ENCODE measurements around the gene MLH3. TPM values are rescaled to one million over a fixed set of nuclear protein-coding genes. Genes with fewer than 3 reads are reported as not detected.

MLH3 gene
- polyA plus RNA-seq, 3 donors: 3.4 to 6.3 (median 5.1) TPM

- H3K9ac ChIP-seq (ENCODE audit: insufficient read depth, low read length, poor library complexity, severe bottlenecking): no peak overlapping the region
- no peak overlapping the region for H3K4me3 ChIP-seq (replicated peaks in 1 of 3; ENCODE audit: low read depth in 2 of 3, low read length in 3 of 3)
- Mint-ChIP-seq H3K36me3 (peaks cover 43 to 61% of the 10 kb centered on the region in 2 donors), H3K4me3 (no peak overlapping the region), H3K27me3 (ENCODE audit: low read depth in 3 of 3) (no peaks in the 10 kb centered on the region), H3K9me3 (no peaks in the 10 kb centered on the region), H3K27ac (peak overlapping the region in 1 of 7 donors; percentile 8), H3K4me1 (peaks cover 6% of the 10 kb centered on the region)
- H3K4me2 ChIP-seq (replicated peaks; ENCODE audit: extremely low read depth, low read length, poor library complexity, severe bottlenecking): no peak overlapping the region
- H3K9me3 ChIP-seq (replicated peaks in 1 of 2; ENCODE audit: control insufficient read depth in 1 of 2, insufficient read depth in 1 of 2, low read length in 2 of 2): no peaks in the 10 kb centered on the region
- intact Hi-C loops (cut with micrococcal nuclease): no loop called here
- H2AFZ ChIP-seq (ENCODE audit: insufficient read depth, low read depth, low read length, poor library complexity, severe bottlenecking): no peak overlapping the region
- no peak for DNase-seq
- 100% methylated on average over 1 of the region's 2 CpGs for WGBS (ENCODE audit: insufficient coverage)
- no peaks in the 10 kb centered on the region for H3K27me3 ChIP-seq (ENCODE audit: control insufficient read depth in 2 of 2, insufficient read depth in 2 of 2, low read length in 2 of 2)
- TF ChIP-seq CTCF (IDR thresholded peaks at IDR 0.05): no peak
- H3K79me2 ChIP-seq (ENCODE audit: insufficient read depth, low read length): no peaks in the 10 kb centered on the region
- H3K4me1 ChIP-seq (ENCODE audit: control insufficient read depth in 1 of 2, insufficient read depth in 2 of 2, low read length in 2 of 2): no peaks in the 10 kb centered on the region
- peaks cover 37 to 57% of the 10 kb centered on the region in 2 donors for H3K36me3 ChIP-seq (replicated peaks in 1 of 2; ENCODE audit: control insufficient read depth in 1 of 2, insufficient read depth in 2 of 2, low read length in 2 of 2)
- no peak overlapping the region for H3K27ac ChIP-seq (ENCODE audit: low read depth in 1 of 2, low read length in 2 of 2)
- no peaks in the 10 kb centered on the region for H4K20me1 ChIP-seq (ENCODE audit: insufficient read depth, low read length)
These were observed 10.3 kb downstream of the MLH3 start for GRCh38 chr14:75040959-75041358.

- Histone ChIP-seq H3K4me3 (replicated peaks in 1 of 3; ENCODE audit: low read depth in 2 of 3, low read length in 3 of 3) (no peak overlapping the region), H3K79me2 (ENCODE audit: insufficient read depth, low read length) (no peaks in the 10 kb centered on the region), H2AFZ (ENCODE audit: insufficient read depth, low read depth, low read length, poor library complexity, severe bottlenecking) (no peak overlapping the region), H3K36me3 (replicated peaks in 1 of 2; ENCODE audit: control insufficient read depth in 1 of 2, insufficient read depth in 2 of 2, low read length in 2 of 2) (peaks cover 37 to 62% of the 10 kb centered on the region in 2 donors), H4K20me1 (ENCODE audit: insufficient read depth, low read length) (no peaks in the 10 kb centered on the region), H3K4me2 (replicated peaks; ENCODE audit: extremely low read depth, low read length, poor library complexity, severe bottlenecking) (no peak overlapping the region), H3K9ac (ENCODE audit: insufficient read depth, low read length, poor library complexity, severe bottlenecking) (no peak overlapping the region), H3K27me3 (ENCODE audit: control insufficient read depth in 2 of 2, insufficient read depth in 2 of 2, low read length in 2 of 2) (no peaks in the 10 kb centered on the region), H3K27ac (ENCODE audit: low read depth in 1 of 2, low read length in 2 of 2) (no peak overlapping the region), H3K9me3 (replicated peaks in 1 of 2; ENCODE audit: control insufficient read depth in 1 of 2, insufficient read depth in 1 of 2, low read length in 2 of 2) (no peaks in the 10 kb centered on the region), H3K4me1 (ENCODE audit: control insufficient read depth in 1 of 2, insufficient read depth in 2 of 2, low read length in 2 of 2) (no peaks in the 10 kb centered on the region)
- H3K4me3 Mint-ChIP-seq: no peak overlapping the region
- no peak overlapping the region for H3K27ac Mint-ChIP-seq
- TF ChIP-seq CTCF (IDR thresholded peaks at IDR 0.05): no peak
- WGBS (ENCODE audit: insufficient coverage): no CpG with 5 or more reads among the region's 1 CpG
- intact Hi-C loops (cut with micrococcal nuclease): no loop called here
- H3K36me3 Mint-ChIP-seq: peaks cover 47 to 63% of the 10 kb centered on the region in 2 donors
- DNase-seq: no peak
- peaks cover 6% of the 10 kb centered on the region for H3K4me1 Mint-ChIP-seq
- H3K27me3 Mint-ChIP-seq (ENCODE audit: low read depth in 3 of 3): no peaks in the 10 kb centered on the region
- H3K9me3 Mint-ChIP-seq: no peaks in the 10 kb centered on the region
These were observed 10.8 kb downstream of the MLH3 start for GRCh38 chr14:75040507-75040906.

All from CD14-positive monocyte (primary cell).